IMR-90 (cell line): Measurements from ENCODE around the gene IFT20. TPM values are rescaled to one million over a fixed set of nuclear protein-coding genes. Genes with fewer than 3 reads are reported as not detected.

Experiments used
- ATAC-seq: fragments of 200-7000 bp; cut with Tn5 transposase; 2 replicates; pipeline ENCODE4 v1.9.1; 2020; ENCODE audit warnings: low read depth, mild to moderate bottlenecking, moderate library complexity
- BruUV-seq: library from RNA; stranded (reverse); fragments of 400-500 nt; replicated peaks from 2 replicates; lab custom pipeline; 2021; lab: Mats Ljungman, UMichigan
- CTCF ChIA-PET: fragments of 300-600 bp; formaldehyde crosslinking; extraction: SDS; loops from one replicate; lab custom pipeline; 2021; ENCODE audit warnings: antibody characterized with exemption; lab: Yijun Ruan, JAX
- POLR2A ChIA-PET: fragments of 300-600 bp; sonication (Branson Sonifier 250); formaldehyde crosslinking; loops from one replicate; lab custom pipeline; 2022; ENCODE audit warnings: antibody characterized with exemption; ENCODE audit not compliant: unreplicated experiment; lab: Charles Lee
- DNase-seq: peaks from one replicate; pipeline ENCODE4 v3.0.0; 2013
- H2AFZ ChIP-seq: replicated peaks from 2 replicates; pipeline ENCODE3; 2013; ENCODE audit warnings: low read length, mild to moderate bottlenecking; ENCODE audit not compliant: poor library complexity
- H2AK5ac ChIP-seq: 2 replicates; pipeline ENCODE4 v1.6.1; 2013; ENCODE audit warnings: low read depth, low read length, inconsistent platforms
- H2AK9ac ChIP-seq: replicated peaks from 2 replicates; pipeline ENCODE3; 2013; ENCODE audit warnings: mild to moderate bottlenecking, low read depth, low read length, moderate library complexity; ENCODE audit not compliant: poor library complexity
- H2BK120ac ChIP-seq: 2 replicates; pipeline ENCODE4 v1.6.1; 2013; ENCODE audit warnings: low read depth, low read length, inconsistent platforms
- H2BK15ac ChIP-seq: 3 replicates; pipeline ENCODE4 v1.6.1; 2013; ENCODE audit warnings: low read depth, low read length, inconsistent platforms
- H2BK20ac ChIP-seq: 2 replicates; pipeline ENCODE4 v1.6.1; 2013; ENCODE audit warnings: low read depth, mild to moderate bottlenecking, inconsistent platforms, low read length, moderate library complexity
- H2BK5ac ChIP-seq: 2 replicates; pipeline ENCODE4 v1.6.1; 2013; ENCODE audit warnings: mild to moderate bottlenecking, low read depth, low read length, inconsistent platforms; ENCODE audit not compliant: poor library complexity, severe bottlenecking
- H3K14ac ChIP-seq: replicated peaks from 2 replicates; pipeline ENCODE4 v1.6.1; 2013; ENCODE audit warnings: low read depth, low read length, inconsistent platforms
- H3K18ac ChIP-seq: 2 replicates; pipeline ENCODE4 v1.6.1; 2013; ENCODE audit warnings: low read depth, low read length, control low read depth
- H3K23ac ChIP-seq: 2 replicates; pipeline ENCODE4 v1.6.1; 2013; ENCODE audit warnings: low read depth, low read length, inconsistent platforms
- H3K27ac ChIP-seq: 2 replicates; pipeline ENCODE4 v1.5.1; 2013; ENCODE audit warnings: mild to moderate bottlenecking, control low read depth, low read length; ENCODE audit not compliant: insufficient read depth
- H3K27me3 ChIP-seq: 2 replicates; pipeline ENCODE4 v1.6.1; 2013; ENCODE audit warnings: low read length; ENCODE audit not compliant: control insufficient read depth, insufficient read depth
- H3K36me3 ChIP-seq: 2 replicates; pipeline ENCODE4 v1.6.1; 2013; ENCODE audit warnings: low read length, mixed read lengths; ENCODE audit not compliant: control insufficient read depth, insufficient read depth
- H3K4ac ChIP-seq: 2 replicates; pipeline ENCODE4 v1.6.1; 2013; ENCODE audit warnings: low read depth, low read length, inconsistent platforms
- H3K4me1 ChIP-seq: 2 replicates; pipeline ENCODE4 v1.6.1; 2013; ENCODE audit warnings: low read length, mixed read lengths; ENCODE audit not compliant: control insufficient read depth, insufficient read depth
- H3K4me2 ChIP-seq: 2 replicates; pipeline ENCODE4 v1.6.1; 2013; ENCODE audit warnings: low read depth, mild to moderate bottlenecking, control low read depth, low read length, moderate library complexity
- H3K4me3 ChIP-seq: 2 replicates; pipeline ENCODE4 v1.5.1; 2013; ENCODE audit warnings: low read depth, mild to moderate bottlenecking, control low read depth, low read length, moderate library complexity; ENCODE audit not compliant: insufficient read depth
- H3K56ac ChIP-seq: 2 replicates; pipeline ENCODE4 v1.6.1; 2013; ENCODE audit warnings: low read length, inconsistent platforms; ENCODE audit not compliant: insufficient read depth; ENCODE audit errors: extremely low read depth
- H3K79me1 ChIP-seq, 2 experiments: 2 replicates each; pipeline ENCODE4 v1.6.1; 2013; ENCODE audit warnings: low read length in 2 of 2, inconsistent platforms in 1 of 2, low read depth in 1 of 2
- H3K9ac ChIP-seq: 2 replicates; pipeline ENCODE4 v1.6.1; 2013; ENCODE audit warnings: low read depth, low read length, control low read depth
- H3K9me1 ChIP-seq: 2 replicates; pipeline ENCODE4 v1.6.1; 2013; ENCODE audit warnings: low read length, inconsistent platforms; ENCODE audit not compliant: insufficient read depth
- H3K9me3 ChIP-seq: 2 replicates; pipeline ENCODE4 v1.6.1; 2013; ENCODE audit warnings: low read length; ENCODE audit not compliant: control insufficient read depth, insufficient read depth
- H4K20me1 ChIP-seq: 2 replicates; pipeline ENCODE4 v1.6.1; 2013; ENCODE audit warnings: low read length, inconsistent platforms; ENCODE audit not compliant: insufficient read depth
- H4K5ac ChIP-seq: 2 replicates; pipeline ENCODE4 v1.6.1; 2013; ENCODE audit warnings: mild to moderate bottlenecking, low read depth, low read length, control low read depth
- H4K8ac ChIP-seq, 2 experiments: 2 replicates each; pipeline ENCODE4 v1.6.1; 2013; ENCODE audit warnings: low read depth in 2 of 2, low read length in 2 of 2, control low read depth in 1 of 2, inconsistent platforms in 1 of 2
- H4K91ac ChIP-seq: 2 replicates; pipeline ENCODE4 v1.6.1; 2013; ENCODE audit warnings: low read depth, low read length, inconsistent platforms; ENCODE audit not compliant: insufficient read depth
- CEBPB ChIP-seq: IDR thresholded peaks from 2 replicates; pipeline ENCODE4 v1.6.1; 2012; ENCODE audit warnings: low read depth, low read length, improper control_type of control experiment
- MAZ ChIP-seq: IDR thresholded peaks from 2 replicates; pipeline ENCODE4 v1.6.1; 2012; ENCODE audit warnings: low read depth, mild to moderate bottlenecking, low read length, improper control_type of control experiment, moderate library complexity, borderline replicate concordance
- MXI1 ChIP-seq: IDR thresholded peaks from 2 replicates; pipeline ENCODE4 v1.6.1; 2012; ENCODE audit warnings: low read depth, mild to moderate bottlenecking, low read length, moderate library complexity, borderline replicate concordance
- RAD21 ChIP-seq: IDR thresholded peaks from 2 replicates; pipeline ENCODE4 v1.6.1; 2012; ENCODE audit warnings: low read length, improper control_type of control experiment
- SMC3 ChIP-seq: fragments of 150-350 bp; IDR thresholded peaks from 2 replicates; pipeline ENCODE4 v1.6.1; 2016; ENCODE audit warnings: low read depth, mild to moderate bottlenecking, antibody characterized with exemption, low read length, moderate library complexity
- WGBS, 2 experiments: methylation state at CpG; one replicate each; pipeline versions ENCODE4 v1.1.5 to v1.1.7; 2013; ENCODE audit warnings: missing lambda C conversion rate in 2 of 2; ENCODE audit not compliant: insufficient read length in 1 of 2; ENCODE audit errors: extremely low coverage in 2 of 2; 5-methylcytosine and 5-hydroxymethylcytosine counted together
- dilution Hi-C: fragments of 300-500 bp; cut with HindIII; formaldehyde crosslinking; loops from one replicate; pipeline ENCODE4 v1.14.3; 2018; ENCODE audit warnings: low sequenced_read_pairs; ENCODE audit not compliant: unreplicated experiment
- in situ Hi-C: fragments of 300-500 bp; cut with MboI; formaldehyde crosslinking; loops from 3 replicates; pipeline ENCODE4 v1.14.3; 2019; ENCODE audit warnings: low sequenced_read_pairs, inconsistent platforms, mixed read lengths
- intact Hi-C: fragments of 100-400 bp; cut with micrococcal nuclease; formaldehyde crosslinking; loops from 2 replicates; pipeline ENCODE4 v1.10.0; 2022
- polyA plus RNA-seq, 3 experiments: library from polyadenylated mRNA; depleted of rRNA; stranded (reverse); fragments of >200 nt; gene quantifications; 2 replicates each; pipeline ENCODE4 v1.2.3, GENCODE V29; 2012; ENCODE audit warnings: low replicate concordance in 1 of 3
- total RNA-seq: library from RNA; depleted of rRNA; stranded (reverse); fragments of >200 nt; gene quantifications from 2 replicates; pipeline ENCODE4 v1.2.3, GENCODE V29; 2012

IFT20 gene
- total and polyA plus RNA-seq, 2 of the 4 experiments (the other 2 are of a cell fraction) = 25.5 to 46.3 TPM

GRCh38 chr17:28317966-28318758, 17.1 kb downstream of the IFT20 start (continued):
- TF ChIP-seq SMC3 = no peak

GRCh38 chr17:28317099-28317965, 17.9 kb downstream of the IFT20 start:
- Histone ChIP-seq H3K18ac (no peak overlapping the region), H3K79me1 (peaks cover 16 to 21% of the 10 kb centered on the region in 2 experiments; a peak in 3 of 4 replicates), H3K14ac (no peak overlapping the region), H3K56ac (no peak overlapping the region), H3K23ac (no peak overlapping the region), H3K36me3 (no peaks in the 10 kb centered on the region), H2BK20ac (no peak overlapping the region), H2BK120ac (no peak overlapping the region), H2AFZ (peak overlapping the region; percentile 100), H2AK5ac (0 out of 2 replicates have a peak overlapping the region, but pooled peaks have one; percentile 31), H3K9me3 (no peaks in the 10 kb centered on the region), H3K9ac (no peak overlapping the region), H3K27me3 (no peaks in the 10 kb centered on the region; the same call in 1 of the 2 replicates), H3K27ac (no peak overlapping the region), H3K4me3 (no peak overlapping the region), H3K4me1 (peaks cover 4% of the 10 kb centered on the region; the same call in 1 of the 2 replicates), H4K91ac (no peak overlapping the region), H4K8ac (no peak overlapping the region), H4K5ac (no peak overlapping the region), H2BK5ac (no peak overlapping the region), H2AK9ac (no peak overlapping the region), H3K9me1 (peaks cover 3% of the 10 kb centered on the region; the same call in 1 of the 2 replicates), H3K4me2 (no peak overlapping the region), H2BK15ac (no peak overlapping the region), H4K20me1 (no peaks in the 10 kb centered on the region), H3K4ac (no peak overlapping the region)
- BruUV-seq = no TSS peak
- TF ChIP-seq MXI1 = no peak
- TF ChIP-seq CEBPB = no peak
- no peak for TF ChIP-seq RAD21
- no peak for TF ChIP-seq SMC3
- no peak for TF ChIP-seq MAZ
- no peak for ATAC-seq
- no peak for DNase-seq
- in situ Hi-C loops = no loop called here
- intact Hi-C loops = loop anchor here (5.0 kb wide), 1 partner anchor 425 kb away; the partner anchor contains the start of gene LYRM9
- dilution Hi-C loops = no loop called here
- POLR2A ChIA-PET = interaction anchor here (0.6 kb wide), 1 partner anchor 39 kb away, joined by 3 read pairs; no protein-coding TSS in a partner anchor
- CTCF ChIA-PET = no interaction called here
- WGBS, 2 experiments = 77% methylated on average over 13 of the region's 21 CpGs; no CpG with 5 or more reads in 1 of the 2 experiments
